ENCODE measurements around the gene BCAR1. TPM values are rescaled to one million over a fixed set of nuclear protein-coding genes. Genes with fewer than 3 reads are reported as not detected.

BCAR1 gene
- total and polyA plus RNA-seq, 9 donors = 33.4 to 67.4 (median 56.5) TPM

DNA sequence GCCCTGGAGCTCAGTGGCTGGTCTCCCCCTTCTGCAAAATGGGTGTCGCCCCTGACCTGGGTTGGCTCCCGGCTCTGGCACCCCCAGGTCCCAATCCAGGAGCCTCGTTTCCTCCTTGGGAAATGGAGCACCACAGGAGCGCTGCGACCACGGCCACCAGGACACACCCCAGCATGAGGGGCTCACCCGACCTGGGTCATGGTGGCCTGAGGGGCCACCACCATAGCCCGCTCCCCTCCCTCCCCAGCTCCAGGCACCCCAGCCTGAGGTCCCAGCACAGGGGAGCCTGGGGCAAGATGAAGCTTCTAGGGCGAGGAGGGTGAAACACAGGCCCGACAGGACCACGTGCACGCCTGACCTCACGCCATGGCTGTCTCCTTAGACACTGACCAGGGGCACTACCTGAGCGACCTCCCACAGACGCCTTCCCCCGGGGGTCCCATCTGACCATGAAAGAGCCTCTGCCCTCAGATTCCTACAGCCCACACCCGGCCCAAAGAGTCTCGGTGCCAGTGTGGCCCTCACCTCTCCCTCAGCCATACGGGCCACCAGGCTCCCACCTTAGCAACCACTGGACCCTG, 11.8 kb downstream of the BCAR1 start:
- H3K27me3 ChIP-seq (ENCODE audit: control insufficient read depth, insufficient read depth, low read length) = no peaks in the 10 kb centered on the region
- no peaks in the 10 kb centered on the region for H3K9me3 ChIP-seq (replicated peaks; ENCODE audit: control insufficient read depth, low read depth, low read length)
- no peak for DNase-seq
- H3K27ac ChIP-seq (ENCODE audit: low read length) = peak overlapping the region; percentile 92
- H3K36me3 ChIP-seq (ENCODE audit: control insufficient read depth, insufficient read depth, low read length) = peaks cover 74% of the 10 kb centered on the region
- WGBS (ENCODE audit: insufficient coverage) = 83% methylated on average over 11 of the region's 19 CpGs
- H3K4me1 ChIP-seq (ENCODE audit: control insufficient read depth, insufficient read depth, low read length) = peaks cover 71% of the 10 kb centered on the region
- no peak overlapping the region for H3K4me3 ChIP-seq (ENCODE audit: low read length)

DNA sequence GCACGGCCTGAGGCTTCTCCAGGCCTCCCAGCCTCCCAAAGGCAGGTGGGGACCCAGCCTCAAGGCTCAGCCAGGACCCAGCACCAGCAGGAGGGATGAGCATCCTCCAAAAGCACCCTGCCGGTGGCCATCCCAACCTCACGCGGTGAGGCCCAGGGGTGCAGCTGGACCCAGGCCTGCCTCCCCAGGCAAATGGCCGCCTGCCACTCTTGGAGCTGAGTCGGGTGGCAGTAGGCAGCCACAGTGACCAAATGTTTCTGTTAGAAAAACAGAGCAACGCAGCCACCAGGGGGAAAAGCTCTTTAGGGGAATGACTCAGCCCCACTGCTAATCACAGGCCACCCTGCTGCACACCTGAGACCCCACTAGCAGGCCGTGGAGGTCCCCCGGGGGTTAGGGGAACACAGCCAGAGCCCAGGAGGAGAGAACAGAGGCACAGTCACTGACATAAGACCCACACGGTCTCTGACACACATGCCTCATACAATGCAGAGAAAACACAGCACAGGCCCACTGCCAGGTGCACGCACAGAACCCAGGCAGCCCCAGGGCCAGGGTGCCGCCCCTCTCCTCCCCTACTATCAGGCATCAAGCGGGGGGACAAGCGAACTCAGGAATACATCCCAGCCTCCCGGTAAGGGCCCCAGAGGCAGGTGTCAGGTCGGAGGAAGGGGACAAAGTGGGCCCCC, 12.4 kb downstream of the BCAR1 start:
- 35% methylated on average over 15 of the region's 16 CpGs for WGBS (ENCODE audit: insufficient coverage)
- H3K4me1 ChIP-seq (ENCODE audit: control insufficient read depth, insufficient read depth, low read length) = peaks cover 71% of the 10 kb centered on the region
- H3K36me3 ChIP-seq (ENCODE audit: control insufficient read depth, insufficient read depth, low read length) = peaks cover 77% of the 10 kb centered on the region
- no peaks in the 10 kb centered on the region for H3K9me3 ChIP-seq (replicated peaks; ENCODE audit: control insufficient read depth, low read depth, low read length)
- DNase-seq = no peak
- peak overlapping the region; percentile 92 for H3K27ac ChIP-seq (ENCODE audit: low read length)
- no peak overlapping the region for H3K4me3 ChIP-seq (ENCODE audit: low read length)
- H3K27me3 ChIP-seq (ENCODE audit: control insufficient read depth, insufficient read depth, low read length) = no peaks in the 10 kb centered on the region

DNA sequence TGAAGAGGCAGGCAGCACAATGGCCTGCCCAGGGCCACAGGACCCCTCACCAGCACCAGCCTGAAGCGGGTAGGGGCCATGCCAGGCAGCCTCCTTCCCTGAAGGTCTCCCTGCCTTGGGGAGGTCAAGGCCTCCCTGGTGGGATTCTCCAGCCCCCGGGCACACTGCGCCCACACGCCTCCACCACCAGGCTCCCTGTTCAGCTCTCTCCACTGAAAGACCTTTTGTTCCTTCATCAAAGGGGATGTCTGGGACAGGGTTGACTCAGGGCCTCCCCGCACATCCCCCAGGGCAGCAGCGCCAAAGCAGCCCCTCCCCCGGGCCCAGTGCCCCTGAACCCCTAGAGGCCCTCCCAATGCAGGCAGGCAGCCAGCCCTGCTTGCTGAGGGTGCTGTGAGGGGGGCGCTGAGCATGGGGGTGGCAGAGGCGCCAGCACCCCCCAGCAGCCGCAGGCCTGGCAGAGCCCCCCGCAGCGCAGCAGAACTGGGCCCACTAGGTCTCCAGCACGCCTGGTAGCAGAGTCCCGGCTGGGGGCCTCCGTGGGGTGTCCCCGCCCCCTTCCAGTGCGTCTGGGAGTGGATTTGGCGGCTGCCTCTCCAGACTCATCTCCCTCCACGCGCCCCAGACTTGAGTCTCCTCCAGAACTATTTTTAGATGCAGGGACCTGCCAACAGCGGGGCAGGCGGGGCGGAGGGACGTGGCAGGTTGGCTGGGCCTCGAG, 13.1 kb downstream of the BCAR1 start:
- DNase-seq = peak; percentile 94
- peak overlapping the region; percentile 92 for H3K27ac ChIP-seq (ENCODE audit: low read length)
- H3K27me3 ChIP-seq (ENCODE audit: control insufficient read depth, insufficient read depth, low read length) = no peaks in the 10 kb centered on the region
- WGBS (ENCODE audit: insufficient coverage) = 15% methylated on average over 19 of the region's 25 CpGs
- H3K4me1 ChIP-seq (ENCODE audit: control insufficient read depth, insufficient read depth, low read length) = peaks cover 71% of the 10 kb centered on the region
- no peak overlapping the region for H3K4me3 ChIP-seq (ENCODE audit: low read length)
- peaks cover 82% of the 10 kb centered on the region for H3K36me3 ChIP-seq (ENCODE audit: control insufficient read depth, insufficient read depth, low read length)
- no peaks in the 10 kb centered on the region for H3K9me3 ChIP-seq (replicated peaks; ENCODE audit: control insufficient read depth, low read depth, low read length)

DNA sequence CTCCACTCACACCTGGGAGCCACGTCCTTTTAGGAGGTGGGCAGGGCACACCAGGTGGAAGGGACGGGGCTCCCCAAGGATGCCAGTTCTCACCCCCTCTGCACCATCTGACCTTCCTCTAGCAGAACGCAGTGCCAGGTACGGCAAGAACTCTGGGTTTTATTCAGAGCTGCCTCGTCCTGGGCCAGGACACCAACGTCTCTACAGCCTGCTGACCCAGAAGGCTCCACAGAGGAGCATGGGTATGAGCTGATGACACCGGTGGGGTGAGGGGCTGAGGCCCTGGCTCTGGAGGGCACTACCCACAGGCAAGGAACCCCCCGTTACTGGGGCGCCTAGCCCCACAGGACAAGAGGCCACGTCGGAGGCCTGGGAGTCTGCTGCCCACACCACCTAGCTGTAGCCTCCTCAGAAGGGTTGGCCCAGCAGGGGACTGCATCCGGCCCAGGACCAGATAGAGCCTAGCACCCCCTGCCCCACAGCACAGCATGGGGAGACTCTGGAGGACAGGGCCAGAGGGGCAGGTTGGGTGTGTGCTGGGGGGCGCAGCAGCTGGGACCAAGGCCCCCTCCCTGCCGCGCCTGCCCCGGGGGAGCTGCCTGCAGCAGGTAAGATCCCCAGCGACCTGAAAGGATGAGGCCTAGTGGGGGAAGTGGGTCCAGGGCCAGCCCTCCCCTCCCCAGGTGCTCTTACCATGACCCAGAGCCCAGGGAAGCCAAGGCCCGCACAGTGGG, 13.9 kb downstream of the BCAR1 start:
- Histone ChIP-seq H3K27me3 (ENCODE audit: control insufficient read depth, insufficient read depth, low read length) (no peaks in the 10 kb centered on the region), H3K36me3 (ENCODE audit: control insufficient read depth, insufficient read depth, low read length) (peaks cover 81% of the 10 kb centered on the region), H3K4me1 (ENCODE audit: control insufficient read depth, insufficient read depth, low read length) (peaks cover 65% of the 10 kb centered on the region), H3K27ac (ENCODE audit: low read length) (peak overlapping the region; percentile 92), H3K4me3 (ENCODE audit: low read length) (no peak overlapping the region), H3K9me3 (replicated peaks; ENCODE audit: control insufficient read depth, low read depth, low read length) (no peaks in the 10 kb centered on the region)
- DNase-seq = peak; percentile 11
- WGBS (ENCODE audit: insufficient coverage) = 75% methylated on average over 10 of the region's 18 CpGs

DNA sequence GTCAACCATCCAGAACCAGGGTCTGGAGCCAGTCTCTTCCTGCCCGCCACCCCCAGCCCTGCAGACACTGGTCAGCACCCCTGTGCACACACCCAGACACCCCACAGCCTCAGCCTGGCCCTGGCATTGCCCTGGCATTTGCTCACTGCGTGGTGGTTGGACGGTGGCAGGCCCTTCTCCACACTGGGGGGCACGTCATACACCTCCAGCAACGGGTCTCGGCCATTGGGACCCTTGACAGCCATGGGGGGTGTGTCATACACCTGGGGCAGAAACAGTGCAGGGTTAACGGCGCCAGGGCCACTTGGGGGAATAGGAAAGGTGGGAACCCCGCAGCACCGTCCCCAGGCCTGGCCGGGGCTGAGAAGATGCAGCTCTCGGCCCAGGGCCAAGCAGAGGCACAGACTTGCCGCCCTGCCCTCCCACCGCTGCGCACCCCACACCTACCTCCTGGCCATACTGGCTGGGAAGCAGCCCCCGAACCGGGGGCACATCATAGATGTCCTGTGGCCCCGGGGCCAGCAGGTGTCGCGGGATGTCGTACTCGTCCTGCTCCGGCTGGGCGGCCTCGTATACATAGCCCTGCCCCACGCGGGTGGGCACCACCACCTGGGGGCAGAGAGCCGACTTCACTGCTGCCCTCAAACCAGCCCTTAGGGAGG, 14.6 kb downstream of the BCAR1 start:
- Histone ChIP-seq H3K27me3 (ENCODE audit: control insufficient read depth, insufficient read depth, low read length) (no peaks in the 10 kb centered on the region), H3K36me3 (ENCODE audit: control insufficient read depth, insufficient read depth, low read length) (peaks cover 76% of the 10 kb centered on the region), H3K4me3 (ENCODE audit: low read length) (no peak overlapping the region), H3K27ac (ENCODE audit: low read length) (no peak overlapping the region), H3K4me1 (ENCODE audit: control insufficient read depth, insufficient read depth, low read length) (peaks cover 60% of the 10 kb centered on the region), H3K9me3 (replicated peaks; ENCODE audit: control insufficient read depth, low read depth, low read length) (no peaks in the 10 kb centered on the region)
- WGBS (ENCODE audit: insufficient coverage) = 86% methylated on average over 24 of the region's 28 CpGs
- DNase-seq = peak; percentile 10

DNA sequence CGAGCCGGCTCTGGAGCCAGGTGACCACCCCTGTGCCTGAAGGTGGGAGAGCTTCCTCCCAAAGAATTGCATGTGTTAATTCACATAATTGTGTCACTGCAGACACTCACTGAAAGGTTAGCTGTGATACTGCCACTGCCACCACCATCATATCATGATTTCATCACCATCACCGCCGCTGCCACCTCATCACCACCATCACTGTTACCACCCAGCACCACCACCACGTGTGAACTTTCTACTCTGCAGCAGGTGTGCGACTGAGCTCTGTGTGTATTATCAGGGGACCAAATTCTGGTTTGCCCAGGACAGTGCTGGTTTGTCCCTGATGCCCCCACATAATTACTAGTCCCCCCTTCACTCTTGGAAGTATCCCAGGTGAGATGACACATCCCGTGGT, 15.2 kb downstream of the BCAR1 start:
- no peaks in the 10 kb centered on the region for H3K27me3 ChIP-seq (ENCODE audit: control insufficient read depth, insufficient read depth, low read length)
- no peak overlapping the region for H3K4me3 ChIP-seq (ENCODE audit: low read length)
- WGBS (ENCODE audit: insufficient coverage) = 52% methylated on average over 5 of the region's 7 CpGs
- no peaks in the 10 kb centered on the region for H3K9me3 ChIP-seq (replicated peaks; ENCODE audit: control insufficient read depth, low read depth, low read length)
- no peak overlapping the region for H3K27ac ChIP-seq (ENCODE audit: low read length)
- no peak for DNase-seq
- H3K4me1 ChIP-seq (ENCODE audit: control insufficient read depth, insufficient read depth, low read length) = peaks cover 54% of the 10 kb centered on the region
- peaks cover 73% of the 10 kb centered on the region for H3K36me3 ChIP-seq (ENCODE audit: control insufficient read depth, insufficient read depth, low read length)

DNA sequence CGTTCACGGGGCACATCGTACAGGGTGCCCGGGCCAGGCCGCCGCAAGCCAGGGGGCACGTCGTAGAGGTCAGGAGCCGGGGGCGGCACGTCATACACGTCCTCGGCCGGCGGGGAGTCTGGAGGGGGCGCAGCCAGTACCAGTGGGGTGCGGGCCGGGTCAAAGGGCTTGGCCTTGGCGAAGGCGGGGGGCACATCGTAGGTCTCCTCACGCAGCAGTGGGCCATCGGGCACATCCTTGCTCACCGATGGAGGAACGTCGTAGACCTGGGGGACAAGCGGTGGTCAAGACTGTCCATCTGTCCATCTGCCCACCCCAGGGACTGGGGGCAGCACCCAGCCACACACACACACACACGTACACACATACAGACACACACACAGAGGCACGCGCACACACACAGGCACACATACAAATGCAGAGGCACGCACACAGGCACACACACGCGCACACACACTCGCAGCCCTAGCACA, 15.7 kb downstream of the BCAR1 start:
- peaks cover 72% of the 10 kb centered on the region for H3K36me3 ChIP-seq (ENCODE audit: control insufficient read depth, insufficient read depth, low read length)
- 90% methylated on average over 27 of the region's 34 CpGs for WGBS (ENCODE audit: insufficient coverage)
- H3K4me1 ChIP-seq (ENCODE audit: control insufficient read depth, insufficient read depth, low read length) = peaks cover 49% of the 10 kb centered on the region

DNA sequence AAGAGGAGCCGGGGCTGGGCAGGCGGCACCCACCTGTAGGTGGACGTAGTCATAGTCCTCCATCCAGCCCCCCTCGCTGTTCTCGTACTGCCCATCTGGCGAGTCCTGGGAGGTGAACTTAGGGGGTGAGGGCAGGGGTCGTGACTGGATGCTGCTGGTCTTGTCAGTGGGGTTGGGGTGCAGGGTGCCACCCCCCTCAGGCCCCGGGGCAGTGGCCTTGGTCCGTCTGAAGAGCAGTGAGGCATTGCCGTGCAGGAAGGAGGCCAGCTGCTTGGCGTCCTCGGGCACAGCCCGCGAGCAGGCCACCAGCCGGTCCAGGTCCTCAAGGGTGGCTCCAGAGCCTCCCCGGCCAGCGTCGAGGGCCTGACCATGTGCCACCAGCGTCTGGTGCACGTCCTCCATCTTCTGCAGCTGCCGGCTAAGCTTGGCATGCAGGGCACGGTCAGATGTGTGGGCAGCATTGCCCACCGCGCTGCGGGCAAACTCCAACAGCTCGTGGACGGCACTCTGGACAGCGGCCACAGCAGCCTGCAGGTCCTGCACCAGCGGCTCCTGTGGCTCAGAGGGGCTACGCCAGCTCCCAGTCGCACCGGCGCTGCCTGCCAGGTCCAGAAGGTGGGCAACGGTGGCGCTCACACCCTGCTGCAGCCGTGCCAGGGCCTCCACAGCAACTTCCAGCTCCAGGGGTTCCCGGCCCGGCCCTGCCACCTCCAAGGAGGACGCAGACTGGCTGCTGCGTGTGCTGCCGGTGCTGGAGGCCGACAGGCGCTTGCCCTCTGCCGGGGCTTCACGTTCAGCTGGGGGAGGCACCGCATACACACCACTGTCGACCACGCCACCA, 16.3 kb downstream of the BCAR1 start:
- WGBS (ENCODE audit: insufficient coverage) = 80% methylated on average over 44 of the region's 48 CpGs
- H3K36me3 ChIP-seq (ENCODE audit: control insufficient read depth, insufficient read depth, low read length) = peaks cover 72% of the 10 kb centered on the region

More for the DNA sequence above, 15.7 kb downstream of the BCAR1 start:
- no peaks in the 10 kb centered on the region for H3K9me3 ChIP-seq (replicated peaks; ENCODE audit: control insufficient read depth, low read depth, low read length)
- no peak overlapping the region for H3K4me3 ChIP-seq (ENCODE audit: low read length)
- H3K27ac ChIP-seq (ENCODE audit: low read length) = no peak overlapping the region
- H3K27me3 ChIP-seq (ENCODE audit: control insufficient read depth, insufficient read depth, low read length) = peaks cover under 1% of the 10 kb centered on the region
- DNase-seq = peak; percentile 11

DNA sequence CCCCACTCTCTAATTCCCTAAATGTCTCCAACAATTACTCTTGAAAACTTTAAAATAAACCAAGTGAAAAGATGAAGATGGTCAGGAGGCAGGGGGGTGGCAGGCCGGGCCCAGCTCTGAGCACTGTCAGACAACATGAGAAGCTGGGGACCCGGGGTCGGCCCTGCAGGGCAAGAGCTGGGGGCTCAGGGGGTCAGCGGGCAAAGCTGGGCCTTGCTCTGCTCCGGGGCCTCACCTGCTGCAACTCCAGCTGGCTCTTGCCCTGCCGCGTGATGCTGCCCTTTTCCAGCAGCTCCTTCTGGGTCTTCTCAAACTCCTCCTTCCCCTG, 17.8 kb downstream of the BCAR1 start:
- H3K36me3 ChIP-seq (ENCODE audit: control insufficient read depth, insufficient read depth, low read length) = peaks cover 79% of the 10 kb centered on the region
- DNase-seq = no peak
- no peak overlapping the region for H3K4me3 ChIP-seq (ENCODE audit: low read length)
- 53% methylated on average over 7 of the region's 7 CpGs for WGBS (ENCODE audit: insufficient coverage)
- H3K27me3 ChIP-seq (ENCODE audit: control insufficient read depth, insufficient read depth, low read length) = peaks cover 2% of the 10 kb centered on the region
- H3K4me1 ChIP-seq (ENCODE audit: control insufficient read depth, insufficient read depth, low read length) = peaks cover 27% of the 10 kb centered on the region
- peak overlapping the region; percentile 20 for H3K27ac ChIP-seq (ENCODE audit: low read length)
- H3K9me3 ChIP-seq (replicated peaks; ENCODE audit: control insufficient read depth, low read depth, low read length) = no peaks in the 10 kb centered on the region

More for the DNA sequence above, 16.3 kb downstream of the BCAR1 start:
- peaks cover 42% of the 10 kb centered on the region for H3K4me1 ChIP-seq (ENCODE audit: control insufficient read depth, insufficient read depth, low read length)
- H3K4me3 ChIP-seq (ENCODE audit: low read length) = no peak overlapping the region
- no peaks in the 10 kb centered on the region for H3K9me3 ChIP-seq (replicated peaks; ENCODE audit: control insufficient read depth, low read depth, low read length)
- no peak overlapping the region for H3K27ac ChIP-seq (ENCODE audit: low read length)
- DNase-seq = peak; percentile 13
- H3K27me3 ChIP-seq (ENCODE audit: control insufficient read depth, insufficient read depth, low read length) = peaks cover 2% of the 10 kb centered on the region

All from muscle of leg (tissue), 11 donors.